Measurements from ENCODE around the gene NCMAP.

GRCh38 chr1:24517898-24518297, 38.0 kb upstream of the NCMAP start:
- TF ChIP-seq CTCF (IDR thresholded peaks at IDR 0.05 in 8 of 11, conservative IDR thresholded peaks at IDR 0.05 in 3 of 11) (no peak), POLR2AphosphoS5 (IDR thresholded peaks at IDR 0.05) (no peak), POLR2A (IDR thresholded peaks at IDR 0.05) (no peak)

Data from spleen (tissue), 7 donors.